Karpas-422 (cell line): ENCODE data around the gene ROR2. TPM values are rescaled to one million over a fixed set of nuclear protein-coding genes. Genes with fewer than 3 reads are reported as not detected.
"Not testable (repeated sequence)": the region's sequence is repeated elsewhere in the genome, so short reads cannot be mapped to it uniquely, and the experiment has no call there.

Experiments
- DNase-seq: peaks from one replicate; pipeline ENCODE4 v3.0.0-alpha.2; 2015
- H2AFZ ChIP-seq: fragments of 200-600 bp; sonication (generic); 2 replicates; pipeline ENCODE4 v1.6.1; 2014; ENCODE audit warnings: antibody characterized with exemption, low read length, mixed read lengths
- H3K27ac ChIP-seq: fragments of 200-600 bp; sonication (generic); 2 replicates; pipeline ENCODE4 v1.5.1; 2014; ENCODE audit warnings: mild to moderate bottlenecking, low read length, moderate library complexity
- H3K27me3 ChIP-seq: fragments of 200-600 bp; sonication (generic); 2 replicates; pipeline ENCODE4 v1.6.1; 2014; ENCODE audit warnings: low read length, mixed read lengths
- H3K36me3 ChIP-seq: fragments of 200-600 bp; sonication (generic); 2 replicates; pipeline ENCODE4 v1.6.1; 2014; ENCODE audit warnings: low read length, mixed read lengths; ENCODE audit not compliant: insufficient read depth
- H3K4me1 ChIP-seq: fragments of 200-600 bp; sonication (generic); 2 replicates; pipeline ENCODE4 v1.6.1; 2014; ENCODE audit warnings: mild to moderate bottlenecking, low read length, mixed read lengths
- H3K4me2 ChIP-seq: fragments of 200-600 bp; sonication (generic); 2 replicates; pipeline ENCODE4 v1.6.1; 2014; ENCODE audit warnings: low read length, low read depth, mild to moderate bottlenecking; ENCODE audit not compliant: poor library complexity, severe bottlenecking
- H3K4me3 ChIP-seq: fragments of 200-600 bp; sonication (generic); 2 replicates; pipeline ENCODE4 v1.5.1; 2014; ENCODE audit warnings: mild to moderate bottlenecking, antibody characterized with exemption, low read length, mixed read lengths
- H3K79me2 ChIP-seq: fragments of 200-600 bp; sonication (generic); 2 replicates; pipeline ENCODE4 v1.6.1; 2014; ENCODE audit warnings: mild to moderate bottlenecking, low read length, mixed read lengths
- H3K9ac ChIP-seq: fragments of 200-600 bp; sonication (generic); 2 replicates; pipeline ENCODE4 v1.6.0; 2014; ENCODE audit warnings: low read length
- H3K9me2 ChIP-seq: fragments of 200-600 bp; sonication (generic), shearing (Covaris generic); replicated peaks from 2 replicates; pipeline ENCODE4 v1.6.0; 2014; ENCODE audit warnings: mild to moderate bottlenecking, low read length, moderate library complexity; ENCODE audit not compliant: insufficient read depth
- H3K9me3 ChIP-seq: fragments of 300-700, 200-600 bp; sonication (generic); 2 replicates; pipeline ENCODE4 v1.6.1; 2014; ENCODE audit warnings: low read length, mixed read lengths
- H4K20me1 ChIP-seq: fragments of 200-600 bp; sonication (generic); 2 replicates; pipeline ENCODE4 v1.6.1; 2014; ENCODE audit warnings: mild to moderate bottlenecking, antibody characterized with exemption, low read length, low read depth; ENCODE audit not compliant: insufficient read depth
- total RNA-seq: library from RNA; depleted of rRNA; stranded (reverse); fragments of >200 nt; shearing (Covaris generic); gene quantifications from 2 replicates; pipeline ENCODE4 v1.2.3, GENCODE V29; 2014; ENCODE audit warnings: low replicate concordance

ROR2 gene
- total RNA-seq, 1 experiment from 2014 or later = not detected

- Histone ChIP-seq H3K9ac (no peak overlapping the region), H3K79me2 (no peaks in the 10 kb centered on the region)
Measured at GRCh38 chr9:91805031-91805430, 145.0 kb downstream of the ROR2 start.

GRCh38 chr9:91803970-91804752, 145.9 kb downstream of the ROR2 start:
- Histone ChIP-seq H2AFZ (no peak overlapping the region), H3K9me3 (no peaks in the 10 kb centered on the region), H3K4me2 (no peak overlapping the region), H3K79me2 (no peaks in the 10 kb centered on the region), H3K9me2 (no peaks in the 10 kb centered on the region), H3K36me3 (no peaks in the 10 kb centered on the region), H3K27me3 (no peaks in the 10 kb centered on the region), H3K9ac (no peak overlapping the region), H4K20me1 (no peaks in the 10 kb centered on the region), H3K4me3 (no peak overlapping the region), H3K4me1 (no peaks in the 10 kb centered on the region), H3K27ac (no peak overlapping the region)
- DNase-seq = no peak

More at GRCh38 chr9:91805031-91805430, 145.0 kb downstream of the ROR2 start:
- Histone ChIP-seq H3K9me2 (no peaks in the 10 kb centered on the region), H3K4me3 (no peak overlapping the region), H3K4me2 (no peak overlapping the region), H2AFZ (no peak overlapping the region), H3K4me1 (no peaks in the 10 kb centered on the region), H3K27me3 (no peaks in the 10 kb centered on the region), H3K27ac (no peak overlapping the region), H3K9me3 (no peaks in the 10 kb centered on the region), H3K36me3 (no peaks in the 10 kb centered on the region), H4K20me1 (no peaks in the 10 kb centered on the region)
- DNase-seq = no peak

- Histone ChIP-seq H3K27me3 (no peaks in the 10 kb centered on the region), H3K79me2 (no peaks in the 10 kb centered on the region), H3K9ac (no peak overlapping the region), H2AFZ (no peak overlapping the region), H3K9me2 (no peaks in the 10 kb centered on the region), H3K4me1 (no peaks in the 10 kb centered on the region), H4K20me1 (no peaks in the 10 kb centered on the region), H3K4me2 (no peak overlapping the region), H3K9me3 (no peaks in the 10 kb centered on the region), H3K27ac (no peak overlapping the region), H3K4me3 (no peak overlapping the region), H3K36me3 (no peaks in the 10 kb centered on the region)
- DNase-seq = no peak
Measured at GRCh38 chr9:91803151-91803940, 146.7 kb downstream of the ROR2 start.

- H3K9me2 ChIP-seq = no peaks in the 10 kb centered on the region
- H3K36me3 ChIP-seq = no peaks in the 10 kb centered on the region
- H3K9me3 ChIP-seq = no peaks in the 10 kb centered on the region
- H3K4me1 ChIP-seq = no peaks in the 10 kb centered on the region
- no peaks in the 10 kb centered on the region for H3K27me3 ChIP-seq
- H3K4me2 ChIP-seq = no peak overlapping the region
- H3K27ac ChIP-seq = no peak overlapping the region
- no peaks in the 10 kb centered on the region for H3K79me2 ChIP-seq
- H4K20me1 ChIP-seq = no peaks in the 10 kb centered on the region
- no peak overlapping the region for H2AFZ ChIP-seq
- H3K9ac ChIP-seq = no peak overlapping the region
- no peak for DNase-seq
- no peak overlapping the region for H3K4me3 ChIP-seq
Measured at GRCh38 chr9:91802391-91802790, 147.6 kb downstream of the ROR2 start.

- Histone ChIP-seq H4K20me1 (no peaks in the 10 kb centered on the region), H3K79me2 (no peaks in the 10 kb centered on the region), H3K36me3 (no peaks in the 10 kb centered on the region), H3K9ac (no peak overlapping the region), H3K9me3 (no peaks in the 10 kb centered on the region), H3K4me3 (no peak overlapping the region), H2AFZ (no peak overlapping the region), H3K27ac (no peak overlapping the region), H3K4me2 (no peak overlapping the region), H3K4me1 (no peaks in the 10 kb centered on the region), H3K27me3 (no peaks in the 10 kb centered on the region), H3K9me2 (no peaks in the 10 kb centered on the region)
- no peak for DNase-seq
Measured at GRCh38 chr9:91800473-91801030, 149.5 kb downstream of the ROR2 start.

GRCh38 chr9:91799113-91799744, 150.8 kb downstream of the ROR2 start:
- H4K20me1 ChIP-seq = no peaks in the 10 kb centered on the region
- no peak for DNase-seq
- no peaks in the 10 kb centered on the region for H3K9me2 ChIP-seq
- H3K27me3 ChIP-seq = no peaks in the 10 kb centered on the region
- H3K9me3 ChIP-seq = no peaks in the 10 kb centered on the region
- H3K4me3 ChIP-seq = no peak overlapping the region
- no peaks in the 10 kb centered on the region for H3K36me3 ChIP-seq
- no peaks in the 10 kb centered on the region for H3K79me2 ChIP-seq
- no peak overlapping the region for H3K9ac ChIP-seq
- H3K27ac ChIP-seq = no peak overlapping the region
- no peaks in the 10 kb centered on the region for H3K4me1 ChIP-seq
- H2AFZ ChIP-seq = no peak overlapping the region
- H3K4me2 ChIP-seq = no peak overlapping the region

GRCh38 chr9:91798273-91799112, 151.5 kb downstream of the ROR2 start:
- not testable (repeated sequence) for H3K4me3 ChIP-seq, H3K9me2 ChIP-seq, H3K9ac ChIP-seq, DNase-seq, H3K4me2 ChIP-seq, H3K27ac ChIP-seq, H4K20me1 ChIP-seq, H3K9me3 ChIP-seq, H3K36me3 ChIP-seq, H3K4me1 ChIP-seq, H2AFZ ChIP-seq, H3K79me2 ChIP-seq, H3K27me3 ChIP-seq
